ENCODE data around the gene DIP2B. TPM values are rescaled to one million over a fixed set of nuclear protein-coding genes. Genes with fewer than 3 reads are reported as not detected.

DIP2B gene
- total RNA-seq, 4 donors from 2014 or later, result 68.6 to 97.2 (median 73.7) TPM

DNA sequence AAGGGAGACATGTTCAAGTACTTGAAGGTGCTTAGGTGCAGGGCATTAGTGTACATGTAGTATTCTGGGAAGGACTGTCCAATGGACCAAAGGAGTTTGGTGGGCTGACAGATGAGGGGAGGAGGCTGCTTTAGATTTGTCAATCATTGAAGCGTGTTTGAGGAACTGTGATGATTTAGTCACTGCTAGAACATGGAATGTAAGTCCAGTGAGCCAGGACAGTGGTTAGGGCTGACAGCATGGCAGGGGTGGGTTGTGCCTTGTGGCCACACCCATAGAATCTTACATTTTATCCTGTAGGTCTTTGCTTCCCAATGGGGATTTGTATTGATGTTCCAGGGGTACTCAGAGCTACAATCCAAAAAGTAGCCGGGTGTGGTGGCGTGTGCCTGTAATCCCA, 24.6 kb downstream of the DIP2B start:
- Histone ChIP-seq H3K36me3 (peaks cover 3% of the 10 kb centered on the region), H3K27me3 (no peaks in the 10 kb centered on the region), H3K4me3 (no peak overlapping the region), H3K4me1 (peaks cover 37% of the 10 kb centered on the region), H3K9me3 (no peaks in the 10 kb centered on the region), H3K27ac (no peak overlapping the region)
- TF ChIP-seq, protein P1, sequence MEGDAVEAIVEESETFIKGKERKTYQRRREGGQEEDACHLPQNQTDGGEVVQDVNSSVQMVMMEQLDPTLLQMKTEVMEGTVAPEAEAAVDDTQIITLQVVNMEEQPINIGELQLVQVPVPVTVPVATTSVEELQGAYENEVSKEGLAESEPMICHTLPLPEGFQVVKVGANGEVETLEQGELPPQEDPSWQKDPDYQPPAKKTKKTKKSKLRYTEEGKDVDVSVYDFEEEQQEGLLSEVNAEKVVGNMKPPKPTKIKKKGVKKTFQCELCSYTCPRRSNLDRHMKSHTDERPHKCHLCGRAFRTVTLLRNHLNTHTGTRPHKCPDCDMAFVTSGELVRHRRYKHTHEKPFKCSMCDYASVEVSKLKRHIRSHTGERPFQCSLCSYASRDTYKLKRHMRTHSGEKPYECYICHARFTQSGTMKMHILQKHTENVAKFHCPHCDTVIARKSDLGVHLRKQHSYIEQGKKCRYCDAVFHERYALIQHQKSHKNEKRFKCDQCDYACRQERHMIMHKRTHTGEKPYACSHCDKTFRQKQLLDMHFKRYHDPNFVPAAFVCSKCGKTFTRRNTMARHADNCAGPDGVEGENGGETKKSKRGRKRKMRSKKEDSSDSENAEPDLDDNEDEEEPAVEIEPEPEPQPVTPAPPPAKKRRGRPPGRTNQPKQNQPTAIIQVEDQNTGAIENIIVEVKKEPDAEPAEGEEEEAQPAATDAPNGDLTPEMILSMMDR (IDR thresholded peaks at IDR 0.05), result no peak
- TF ChIP-seq POLR2A (IDR thresholded peaks at IDR 0.05), result no peak
- no peak for TF ChIP-seq EP300 (IDR thresholded peaks at IDR 0.05)
- no peak for TF ChIP-seq POLR2AphosphoS5 (IDR thresholded peaks at IDR 0.05)
- DNase-seq (ENCODE audit: low spot score in 2 of 2), result no peak
- WGBS, result 70% methylated on average over 3 of the region's 3 CpGs

DNA sequence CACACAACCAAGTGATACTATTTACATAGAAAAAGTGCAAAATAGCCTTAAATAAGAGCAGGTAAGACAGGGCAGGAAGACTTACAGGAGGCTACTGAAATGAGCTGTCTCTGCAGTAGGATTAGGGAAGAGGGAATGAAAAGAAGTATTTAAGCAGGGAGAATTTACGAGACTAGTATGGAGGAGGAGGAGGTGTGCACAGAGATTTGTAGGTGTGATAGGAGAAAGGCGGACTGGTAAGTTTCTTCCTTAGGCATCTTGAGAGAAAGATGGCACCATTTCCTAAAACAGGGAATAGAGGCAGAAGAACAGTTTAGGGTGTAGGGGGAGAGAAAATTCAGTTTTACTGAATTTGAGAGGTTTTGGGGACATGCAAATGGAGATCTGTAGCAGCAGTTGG, 25.7 kb downstream of the DIP2B start:
- peak overlapping the region; percentile 10 for H3K27ac ChIP-seq
- 65% methylated on average over 2 of the region's 2 CpGs for WGBS
- no peaks in the 10 kb centered on the region for H3K36me3 ChIP-seq
- peaks cover 47% of the 10 kb centered on the region for H3K4me1 ChIP-seq
- TF ChIP-seq POLR2AphosphoS5 (IDR thresholded peaks at IDR 0.05), result no peak
- no peak for TF ChIP-seq EP300 (IDR thresholded peaks at IDR 0.05)
- no peak for TF ChIP-seq POLR2A (IDR thresholded peaks at IDR 0.05)
- TF ChIP-seq, protein P1 (IDR thresholded peaks at IDR 0.05), result no peak
- H3K9me3 ChIP-seq, result no peaks in the 10 kb centered on the region
- DNase-seq (ENCODE audit: low spot score in 2 of 2), result no peak
- no peaks in the 10 kb centered on the region for H3K27me3 ChIP-seq
- no peak overlapping the region for H3K4me3 ChIP-seq

DNA sequence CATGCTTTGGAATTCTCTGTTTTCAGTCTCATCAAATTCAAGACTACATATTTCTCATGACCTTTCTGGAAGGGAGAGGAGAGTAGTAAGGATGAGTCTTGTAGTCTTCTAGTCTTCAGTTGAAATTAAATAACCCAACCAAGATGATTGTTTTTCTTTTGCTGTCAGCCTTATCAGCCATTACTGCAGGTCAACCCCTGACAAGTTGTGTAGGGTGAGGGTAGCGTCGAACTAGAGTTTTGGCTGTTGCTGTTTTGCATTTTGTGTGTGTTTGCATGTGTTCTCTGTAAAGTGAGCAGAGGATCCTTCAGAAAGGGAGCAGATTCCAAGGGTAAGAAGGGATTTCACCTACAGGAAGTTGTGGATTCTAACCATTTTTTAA, 28.4 kb downstream of the DIP2B start:
- Histone ChIP-seq H3K36me3 (no peaks in the 10 kb centered on the region), H3K4me1 (peaks cover 58% of the 10 kb centered on the region), H3K4me3 (no peak overlapping the region), H3K27ac (peak overlapping the region; percentile 75), H3K9me3 (no peaks in the 10 kb centered on the region), H3K27me3 (no peaks in the 10 kb centered on the region)
- 69% methylated on average over 2 of the region's 2 CpGs for WGBS
- TF ChIP-seq, protein P1 (IDR thresholded peaks at IDR 0.05), result no peak
- TF ChIP-seq EP300 (IDR thresholded peaks at IDR 0.05) (no peak), POLR2A (IDR thresholded peaks at IDR 0.05) (no peak), POLR2AphosphoS5 (IDR thresholded peaks at IDR 0.05) (no peak)
- DNase-seq (ENCODE audit: low spot score in 2 of 2), result no peak

DNA sequence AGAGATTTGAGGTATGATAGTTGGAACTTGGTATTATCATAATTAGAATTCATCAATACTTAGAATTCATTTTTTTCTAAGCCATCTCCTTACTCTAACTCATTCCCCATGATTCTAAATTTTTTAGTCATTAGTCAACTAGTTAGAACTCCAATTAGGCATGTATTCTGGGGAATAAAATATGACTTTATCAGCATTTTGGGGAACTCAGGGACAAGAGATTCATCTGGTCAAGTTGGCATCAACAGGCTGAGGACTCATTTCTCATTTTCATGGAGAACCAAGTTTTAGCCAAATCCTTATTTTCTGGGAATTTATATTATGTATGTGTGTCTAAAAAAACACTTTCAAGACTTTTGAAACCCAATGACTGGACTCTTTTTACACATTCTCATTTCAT, 29.2 kb downstream of the DIP2B start:
- Histone ChIP-seq H3K4me1 (peaks cover 66% of the 10 kb centered on the region), H3K9me3 (no peaks in the 10 kb centered on the region), H3K4me3 (no peak overlapping the region), H3K27ac (peak overlapping the region; percentile 75), H3K27me3 (no peaks in the 10 kb centered on the region), H3K36me3 (no peaks in the 10 kb centered on the region)
- TF ChIP-seq, protein P1 (IDR thresholded peaks at IDR 0.05), result no peak
- TF ChIP-seq POLR2A (IDR thresholded peaks at IDR 0.05), result no peak
- TF ChIP-seq POLR2AphosphoS5 (IDR thresholded peaks at IDR 0.05), result no peak
- no peak for TF ChIP-seq EP300 (IDR thresholded peaks at IDR 0.05)
- no peak for DNase-seq (ENCODE audit: low spot score in 2 of 2)

DNA sequence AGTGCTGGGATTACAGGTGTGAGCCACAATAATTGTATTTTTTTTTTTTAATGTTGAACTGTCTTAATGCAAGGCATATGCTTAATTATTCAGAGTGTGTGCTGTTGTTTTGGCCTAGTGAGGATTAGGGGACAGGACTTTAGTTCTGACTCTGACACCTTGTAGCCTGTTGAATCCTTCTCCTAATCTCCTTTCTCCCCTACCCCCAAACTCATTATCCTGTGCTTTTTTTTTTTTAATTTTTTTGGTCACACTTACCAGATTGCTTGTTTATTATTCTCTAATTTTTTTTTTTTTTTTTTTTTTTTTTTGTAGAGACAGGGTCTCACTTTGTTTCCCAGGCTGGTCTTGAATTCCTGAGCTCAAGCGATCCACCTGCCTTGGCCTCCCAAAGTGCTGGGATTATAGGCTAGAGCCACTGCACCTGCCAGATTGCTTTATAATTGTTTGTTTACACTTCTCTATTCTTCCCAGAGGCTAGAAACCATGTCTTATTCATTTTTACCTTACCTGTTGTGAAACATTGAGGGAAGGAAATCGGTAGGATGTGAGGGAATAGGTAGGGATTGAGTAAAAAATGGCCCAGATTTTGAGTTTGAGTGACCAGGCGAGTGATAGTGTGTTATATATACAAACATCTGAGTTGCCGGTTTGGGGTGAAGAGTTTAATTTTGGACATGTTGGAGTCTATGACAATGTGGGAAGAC, 32.2 kb downstream of the DIP2B start:
- no peaks in the 10 kb centered on the region for H3K9me3 ChIP-seq
- H3K4me3 ChIP-seq, result peak overlapping the region; percentile 16
- no peaks in the 10 kb centered on the region for H3K36me3 ChIP-seq
- peaks cover 65% of the 10 kb centered on the region for H3K4me1 ChIP-seq
- WGBS, result 65% methylated on average over 4 of the region's 4 CpGs
- no peak for DNase-seq (ENCODE audit: low spot score in 2 of 2)
- TF ChIP-seq POLR2AphosphoS5 (IDR thresholded peaks at IDR 0.05) (no peak), EP300 (IDR thresholded peaks at IDR 0.05) (no peak), POLR2A (IDR thresholded peaks at IDR 0.05) (no peak)
- TF ChIP-seq, protein P1 (IDR thresholded peaks at IDR 0.05), result no peak
- peak overlapping the region; percentile 84 for H3K27ac ChIP-seq
- no peaks in the 10 kb centered on the region for H3K27me3 ChIP-seq

Measured in suprapubic skin (tissue), 4 donors.